GM21447 (cell line): ENCODE results near the gene CFTR.
A peak's percentile ranks its signal among the peaks of the same experiment; 100 is the strongest.
"Not testable (repeated sequence)": the region's sequence is repeated elsewhere in the genome, so short reads cannot be mapped to it uniquely, and the experiment has no call there.

ENCODE experiments used
- ATAC-seq: cut with Tn5 transposase; IDR thresholded peaks from one replicate; pipeline ENCODE4 v1.9.1; 2021; ENCODE audit not compliant: unreplicated experiment

CFTR gene

DNA sequence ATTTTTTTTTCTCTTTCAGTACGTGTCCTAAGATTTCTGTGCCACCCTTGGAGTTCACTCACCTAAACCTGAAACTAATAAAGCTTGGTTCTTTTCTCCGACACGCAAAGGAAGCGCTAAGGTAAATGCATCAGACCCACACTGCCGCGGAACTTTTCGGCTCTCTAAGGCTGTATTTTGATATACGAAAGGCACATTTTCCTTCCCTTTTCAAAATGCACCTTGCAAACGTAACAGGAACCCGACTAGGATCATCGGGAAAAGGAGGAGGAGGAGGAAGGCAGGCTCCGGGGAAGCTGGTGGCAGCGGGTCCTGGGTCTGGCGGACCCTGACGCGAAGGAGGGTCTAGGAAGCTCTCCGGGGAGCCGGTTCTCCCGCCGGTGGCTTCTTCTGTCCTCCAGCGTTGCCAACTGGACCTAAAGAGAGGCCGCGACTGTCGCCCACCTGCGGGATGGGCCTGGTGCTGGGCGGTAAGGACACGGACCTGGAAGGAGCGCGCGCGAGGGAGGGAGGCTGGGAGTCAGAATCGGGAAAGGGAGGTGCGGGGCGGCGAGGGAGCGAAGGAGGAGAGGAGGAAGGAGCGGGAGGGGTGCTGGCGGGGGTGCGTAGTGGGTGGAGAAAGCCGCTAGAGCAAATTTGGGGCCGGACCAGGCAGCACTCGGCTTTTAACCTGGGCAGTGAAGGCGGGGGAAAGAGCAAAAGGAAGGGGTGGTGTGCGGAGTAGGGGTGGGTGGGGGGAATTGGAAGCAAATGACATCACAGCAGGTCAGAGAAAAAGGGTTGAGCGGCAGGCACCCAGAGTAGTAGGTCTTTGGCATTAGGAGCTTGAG, at the start of gene CFTR:
Gene CFTR, plus strand, starts transcription at position 801 of the 830 bp plus-strand sequence. CDS start 70 bp downstream, outside the sequence.
- no peak for ATAC-seq

DNA sequence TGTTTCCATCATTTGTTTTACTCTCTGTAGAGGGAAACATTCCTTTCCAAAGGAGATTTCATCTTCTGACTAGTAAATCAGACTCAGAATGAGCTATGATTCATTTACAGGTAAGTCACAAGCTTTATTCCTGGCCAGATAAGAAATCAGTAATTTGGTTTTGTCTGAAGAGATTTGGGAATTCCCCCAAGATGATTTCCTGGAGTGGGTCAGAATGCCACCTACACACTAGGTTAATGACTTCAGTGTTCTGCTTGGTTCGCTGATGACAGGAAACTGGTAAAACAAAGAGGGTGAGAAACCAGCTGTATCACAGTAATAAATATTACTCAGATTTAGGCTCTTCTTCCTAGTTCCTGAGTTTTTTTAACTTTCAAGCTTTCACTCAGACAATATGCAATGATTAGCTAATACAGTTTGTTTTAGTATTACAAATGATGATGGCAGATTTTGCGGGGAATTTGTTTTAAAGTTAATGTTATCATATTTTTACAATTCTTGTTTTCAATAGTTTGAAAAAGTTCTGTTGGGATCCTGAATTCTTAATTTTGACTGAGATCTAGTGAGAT, 44.3 kb upstream of the CFTR start:
- peak; percentile 97 for ATAC-seq

DNA sequence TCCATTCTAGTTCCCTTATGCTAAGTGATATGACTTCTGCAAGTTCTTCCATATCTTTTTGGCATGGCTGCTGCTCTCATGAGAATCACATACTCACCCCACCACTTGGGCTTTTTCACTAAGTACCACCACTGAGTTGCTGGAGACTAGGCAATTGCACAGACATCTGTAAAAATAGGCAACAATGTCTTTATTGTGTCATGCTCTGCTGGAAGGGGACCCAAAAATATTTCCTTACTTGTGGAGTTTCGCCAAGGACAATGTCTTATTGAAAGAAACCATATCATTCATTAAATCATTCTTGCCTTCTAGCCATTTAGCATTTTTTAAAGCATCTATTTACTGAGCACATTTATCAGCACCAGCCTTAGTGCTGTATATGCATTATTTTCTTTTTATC, 35.2 kb upstream of the CFTR start:
- ATAC-seq = no peak

DNA sequence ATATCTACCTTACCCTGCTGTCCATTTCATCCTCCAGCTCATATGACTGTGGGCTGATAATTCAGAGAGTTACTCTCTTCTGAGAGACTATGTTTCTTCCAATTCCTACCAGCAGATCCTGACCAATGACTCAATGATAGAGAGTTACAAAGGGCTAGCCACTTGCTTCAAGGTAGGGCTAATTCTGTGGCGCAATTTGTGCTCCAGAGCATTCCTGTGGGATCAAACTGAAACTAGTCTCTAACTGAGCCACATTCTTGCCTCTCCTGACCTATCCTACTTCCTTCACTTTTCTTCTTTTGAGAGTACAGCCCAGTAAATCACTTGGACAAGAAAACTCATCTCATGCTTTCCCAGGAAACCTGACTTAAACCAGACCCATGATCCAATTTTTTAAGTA, 34.6 kb upstream of the CFTR start:
- ATAC-seq = no peak

DNA sequence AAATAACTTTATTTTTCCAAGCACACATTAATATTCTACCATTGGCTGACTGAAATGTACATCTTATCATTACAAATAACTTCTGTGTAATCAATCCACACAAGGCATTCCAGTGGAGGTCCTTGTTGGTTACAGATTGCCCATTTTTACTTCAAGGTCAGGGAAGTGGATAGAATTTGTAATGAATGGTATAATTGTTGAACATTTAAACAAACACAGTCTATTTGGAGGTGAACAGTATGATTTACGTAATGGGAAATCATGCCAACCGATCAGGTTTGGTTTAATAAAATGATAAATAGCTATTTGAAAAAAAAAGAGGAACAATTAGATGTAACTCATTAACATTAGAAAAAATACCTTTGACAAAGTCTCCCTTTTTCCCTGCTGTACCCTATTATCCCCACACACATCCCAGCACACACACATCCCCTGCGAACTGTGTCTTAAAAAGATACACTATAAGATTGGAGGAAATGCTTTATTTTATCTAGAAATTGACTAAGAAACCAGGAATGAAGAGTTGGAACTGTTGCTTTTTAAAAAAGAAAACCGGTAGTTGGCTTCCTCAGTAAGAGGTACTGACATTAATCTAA, 33.5 kb upstream of the CFTR start:
- ATAC-seq = no peak

DNA sequence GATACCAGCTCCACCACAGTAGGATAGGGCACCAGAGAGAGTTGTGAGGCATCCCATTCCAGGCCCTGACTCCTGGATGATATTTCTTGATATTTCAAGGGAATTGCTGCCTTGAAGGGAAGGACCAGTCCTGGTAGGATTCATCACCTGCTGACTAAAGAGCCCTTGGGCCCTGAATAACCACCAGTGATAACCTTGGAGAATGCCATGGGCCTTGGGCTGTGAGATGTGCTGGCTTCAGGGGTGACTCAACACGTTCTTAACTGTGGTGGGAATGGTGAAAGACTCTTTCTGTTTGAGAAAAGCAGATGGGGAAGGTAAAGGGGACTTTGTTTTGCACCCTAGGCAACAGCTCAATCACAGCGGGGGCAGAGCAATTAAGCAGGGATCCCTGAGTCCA, 31.2 kb upstream of the CFTR start:
- ATAC-seq = no peak

DNA sequence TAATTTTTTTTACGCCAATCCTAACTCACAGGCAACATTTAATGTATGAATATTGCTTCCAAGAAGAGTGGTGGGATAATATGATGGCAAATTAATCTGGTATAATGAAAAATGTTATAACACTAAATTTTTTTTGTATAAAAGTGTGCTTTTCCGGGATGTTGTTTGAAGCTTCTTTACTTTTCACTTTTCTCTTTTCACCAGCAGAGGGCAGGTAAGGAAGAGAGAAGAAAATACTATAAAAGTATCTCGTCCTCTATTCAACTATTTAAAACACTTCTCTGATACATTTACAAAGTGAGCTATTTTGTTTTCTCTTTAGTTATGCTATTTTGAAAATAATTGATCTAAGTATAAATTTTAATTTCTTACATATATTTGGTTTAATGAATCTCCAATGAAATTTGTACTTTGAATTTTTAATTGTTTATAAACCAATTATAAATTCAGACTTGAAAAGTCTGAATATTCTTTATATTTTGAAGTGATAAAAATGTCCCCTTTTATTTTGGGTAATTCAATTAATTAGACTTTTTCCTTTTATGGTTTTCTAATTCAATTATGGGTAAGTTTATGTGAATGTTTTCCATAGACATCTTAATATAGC, 20.7 kb upstream of the CFTR start:
- ATAC-seq = no peak

DNA sequence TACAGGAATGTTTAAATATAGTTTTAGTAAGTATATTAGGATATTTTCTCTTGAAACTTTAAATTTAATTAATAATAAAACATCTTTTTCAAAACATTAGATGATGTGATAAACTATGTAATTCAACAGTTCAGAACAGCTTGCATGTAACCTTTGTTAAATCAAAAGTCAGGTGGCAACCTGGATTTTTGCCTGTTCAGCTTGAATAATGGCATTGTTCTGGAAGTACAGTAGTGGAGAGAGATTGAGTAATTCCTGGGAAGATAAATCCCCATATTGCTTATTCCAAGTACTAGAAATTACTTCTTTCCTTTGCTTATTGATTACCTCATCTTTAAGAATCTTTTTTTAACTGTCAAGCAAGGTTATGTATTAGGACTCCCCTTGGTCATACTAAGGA, 20.1 kb upstream of the CFTR start:
- no peak for ATAC-seq

DNA sequence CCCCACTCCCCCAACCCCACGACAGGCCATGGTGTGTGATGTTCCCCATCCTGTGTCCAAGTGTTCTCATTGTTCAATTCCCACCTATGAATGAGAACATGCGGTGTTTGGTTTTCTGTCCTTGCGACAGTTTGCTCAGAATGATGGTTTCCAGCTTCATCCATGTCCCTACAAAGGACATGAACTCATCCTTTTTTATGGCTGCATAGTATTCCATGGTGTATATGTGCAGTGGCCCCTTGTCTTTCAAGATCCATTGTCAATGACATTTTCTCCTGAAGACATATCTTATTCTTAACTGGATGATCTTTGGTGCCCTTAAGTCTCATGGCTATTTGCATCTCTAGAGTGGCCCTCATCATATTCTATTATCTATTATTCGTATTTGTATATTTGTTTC, 19.0 kb upstream of the CFTR start:
- not testable (repeated sequence) for ATAC-seq

DNA sequence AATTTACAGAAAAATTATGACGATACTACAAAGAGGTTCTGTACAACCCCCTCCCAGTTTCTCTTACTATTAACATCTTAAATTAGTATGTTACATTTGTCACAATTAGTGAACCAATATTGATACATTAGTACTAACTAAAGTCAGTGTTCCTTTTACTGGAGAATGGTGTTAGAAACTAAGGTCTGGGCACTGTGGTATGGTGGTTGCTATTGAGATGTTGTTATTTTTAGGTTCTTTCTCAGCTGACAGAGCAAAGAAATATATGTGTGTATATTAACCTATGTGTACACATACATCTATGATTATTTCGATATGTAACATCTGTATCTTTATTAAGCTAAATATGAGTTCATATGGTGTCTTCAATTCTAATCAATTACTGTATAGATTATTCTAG, 11.7 kb upstream of the CFTR start:
- no peak for ATAC-seq

DNA sequence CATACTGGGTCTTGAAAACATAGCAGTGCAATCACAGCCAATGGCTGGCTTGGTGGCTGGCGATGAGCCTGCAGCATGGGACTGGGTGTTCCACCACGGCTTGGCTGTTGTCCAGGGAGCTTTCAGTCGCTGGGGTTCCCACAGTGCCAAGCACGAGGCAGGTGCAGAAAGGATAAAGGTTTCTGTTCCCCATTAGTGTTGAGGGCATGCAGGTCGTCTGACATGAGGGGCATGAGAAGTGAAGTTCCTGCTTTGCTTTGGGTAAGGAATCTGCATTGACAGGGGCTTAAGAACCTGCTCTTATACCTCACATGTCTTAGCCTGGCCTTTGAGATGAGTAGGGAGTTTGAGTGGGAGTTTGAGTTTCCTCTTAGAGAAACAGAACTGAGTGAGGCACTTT, 9.0 kb upstream of the CFTR start:
- ATAC-seq = peak; percentile 62

DNA sequence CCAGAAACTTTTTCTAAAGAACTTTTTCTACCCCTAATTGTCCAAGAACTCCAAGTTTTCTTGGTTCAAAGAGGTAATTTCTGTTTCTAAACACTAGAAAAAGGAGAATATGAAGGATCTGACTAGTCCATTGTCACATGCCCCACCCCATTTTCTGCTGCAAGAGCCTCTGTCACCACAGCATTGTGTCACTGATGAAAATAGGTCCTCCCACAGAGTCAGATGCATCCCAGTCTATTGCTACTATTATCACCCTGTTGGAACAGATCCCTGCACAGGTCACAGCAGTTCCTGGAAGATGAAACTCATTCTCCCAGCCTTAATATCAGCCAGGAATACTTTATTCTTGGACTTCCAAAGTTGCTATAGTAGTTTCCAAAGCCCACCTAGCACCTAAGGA, 7.5 kb upstream of the CFTR start:
- ATAC-seq = no peak

DNA sequence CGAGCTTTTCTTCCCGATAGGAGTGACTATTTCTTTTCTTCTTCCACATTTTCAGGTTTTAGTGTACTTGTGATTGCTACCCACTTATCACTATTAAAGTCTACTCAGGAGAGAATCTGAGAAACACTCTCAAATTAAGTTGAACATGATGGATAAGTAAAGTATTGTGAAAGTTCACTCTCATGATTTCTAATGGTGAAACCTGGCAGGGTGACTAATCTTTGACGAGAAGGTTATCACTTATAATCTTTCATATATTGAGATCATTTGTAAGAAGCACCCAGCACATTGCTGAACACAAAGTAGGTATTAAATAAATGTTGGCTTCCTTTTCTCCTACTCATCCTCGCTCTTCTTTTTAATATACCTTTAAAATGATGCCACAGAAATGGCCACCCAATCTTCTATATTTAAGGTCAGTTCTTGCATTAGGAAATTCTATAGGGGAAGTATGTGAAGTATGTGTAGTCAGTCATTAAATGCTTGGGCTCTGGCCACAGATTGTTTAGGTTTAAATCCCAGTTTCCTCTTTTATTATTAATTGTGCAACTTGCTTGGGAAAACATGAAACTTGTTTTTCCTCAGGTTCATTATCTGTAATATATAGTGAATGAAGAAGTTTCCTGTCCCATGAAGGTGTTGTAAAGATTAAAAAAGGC, 3.1 kb upstream of the CFTR start:
- no peak for ATAC-seq

DNA sequence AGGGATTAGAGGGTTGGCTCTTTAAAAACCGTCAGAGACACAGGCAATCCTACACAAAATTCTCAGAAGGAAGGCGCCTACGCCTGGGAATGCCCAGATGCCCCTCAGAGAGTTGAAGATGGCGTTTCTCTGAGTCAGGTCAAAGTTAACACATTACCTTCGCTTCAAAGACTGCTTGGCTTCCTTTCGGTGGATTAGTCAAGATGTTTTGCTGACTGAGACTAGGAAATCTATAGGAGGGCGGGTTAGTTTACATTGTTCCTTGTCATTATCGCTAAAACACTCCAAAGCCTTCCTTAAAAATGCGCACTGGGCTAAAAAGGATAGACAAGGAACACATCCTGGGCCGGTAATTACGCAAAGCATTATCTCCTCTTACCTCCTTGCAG, 995 bp upstream of the CFTR start:
- ATAC-seq = no peak

DNA sequence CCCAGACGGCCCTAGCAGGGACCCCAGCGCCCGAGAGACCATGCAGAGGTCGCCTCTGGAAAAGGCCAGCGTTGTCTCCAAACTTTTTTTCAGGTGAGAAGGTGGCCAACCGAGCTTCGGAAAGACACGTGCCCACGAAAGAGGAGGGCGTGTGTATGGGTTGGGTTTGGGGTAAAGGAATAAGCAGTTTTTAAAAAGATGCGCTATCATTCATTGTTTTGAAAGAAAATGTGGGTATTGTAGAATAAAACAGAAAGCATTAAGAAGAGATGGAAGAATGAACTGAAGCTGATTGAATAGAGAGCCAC, 184 bp downstream of the CFTR start:
- no peak for ATAC-seq

DNA sequence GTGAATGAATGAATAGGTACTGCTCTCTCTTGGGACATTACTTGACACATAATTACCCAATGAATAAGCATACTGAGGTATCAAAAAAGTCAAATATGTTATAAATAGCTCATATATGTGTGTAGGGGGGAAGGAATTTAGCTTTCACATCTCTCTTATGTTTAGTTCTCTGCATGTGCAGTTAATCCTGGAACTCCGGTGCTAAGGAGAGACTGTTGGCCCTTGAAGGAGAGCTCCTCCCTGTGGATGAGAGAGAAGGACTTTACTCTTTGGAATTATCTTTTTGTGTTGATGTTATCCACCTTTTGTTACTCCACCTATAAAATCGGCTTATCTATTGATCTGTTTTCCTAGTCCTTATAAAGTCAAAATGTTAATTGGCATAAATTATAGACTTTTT, 1.2 kb downstream of the CFTR start:
- no peak for ATAC-seq

DNA sequence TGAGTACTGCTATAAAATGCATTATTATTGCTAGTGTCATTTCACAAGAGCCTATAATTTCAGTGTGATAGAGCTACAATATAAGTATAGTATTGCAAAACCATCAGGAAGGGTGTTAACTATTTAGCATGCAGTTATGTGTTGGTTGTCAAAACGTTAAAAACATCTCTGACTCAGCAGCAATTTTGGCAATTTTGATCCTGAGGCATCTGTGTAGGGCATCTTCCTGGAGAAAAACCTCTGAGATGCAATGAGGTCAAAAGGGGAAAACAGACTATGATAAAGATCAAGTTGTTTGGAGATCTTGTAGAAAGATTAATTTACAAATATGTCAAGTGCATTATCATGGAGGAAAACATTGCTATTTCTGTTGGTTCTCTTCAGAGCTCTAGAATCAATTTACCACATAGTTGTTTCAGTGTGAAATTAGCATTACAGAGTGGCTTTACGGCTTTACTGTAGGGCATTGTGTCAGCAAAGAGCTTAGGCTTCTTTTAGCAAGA, 5.3 kb downstream of the CFTR start:
- no peak for ATAC-seq

DNA sequence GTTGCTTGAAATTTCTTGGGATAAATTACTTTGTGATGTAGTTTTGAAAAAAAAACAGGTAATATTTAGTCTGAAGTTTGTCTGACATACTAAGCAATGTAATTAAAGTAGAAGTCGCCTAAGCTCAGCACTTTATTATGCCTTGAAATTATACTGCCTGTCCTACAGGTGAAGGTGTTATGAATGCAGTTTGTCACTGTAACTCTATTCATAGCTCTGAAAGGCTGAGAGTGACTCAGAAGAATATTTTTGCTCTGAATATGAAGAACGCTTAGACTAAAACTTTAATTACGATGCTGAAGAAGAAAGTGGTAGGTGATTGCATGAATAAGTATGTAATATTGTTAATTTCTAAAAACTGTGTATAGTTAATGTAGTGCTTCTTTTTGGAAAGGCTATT, 9.2 kb downstream of the CFTR start:
- no peak for ATAC-seq

DNA sequence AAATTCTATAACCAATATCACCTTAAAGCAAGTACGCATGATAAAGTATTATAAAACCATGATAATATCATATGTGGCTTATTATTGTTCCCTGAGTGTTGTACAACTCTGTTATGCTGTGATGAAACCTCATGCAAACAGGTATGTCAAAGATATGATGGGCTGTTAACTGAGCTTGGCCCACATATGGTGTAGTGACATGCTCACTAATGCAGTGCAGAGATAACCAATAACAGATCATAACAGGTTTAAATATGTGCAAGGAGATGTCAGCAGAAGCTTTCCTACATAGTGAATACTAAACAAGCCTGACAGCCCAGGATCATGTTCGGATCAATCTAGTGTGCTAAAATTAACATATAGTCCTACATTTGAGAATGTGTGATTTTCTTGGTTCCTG, 9.6 kb downstream of the CFTR start:
- no peak for ATAC-seq

DNA sequence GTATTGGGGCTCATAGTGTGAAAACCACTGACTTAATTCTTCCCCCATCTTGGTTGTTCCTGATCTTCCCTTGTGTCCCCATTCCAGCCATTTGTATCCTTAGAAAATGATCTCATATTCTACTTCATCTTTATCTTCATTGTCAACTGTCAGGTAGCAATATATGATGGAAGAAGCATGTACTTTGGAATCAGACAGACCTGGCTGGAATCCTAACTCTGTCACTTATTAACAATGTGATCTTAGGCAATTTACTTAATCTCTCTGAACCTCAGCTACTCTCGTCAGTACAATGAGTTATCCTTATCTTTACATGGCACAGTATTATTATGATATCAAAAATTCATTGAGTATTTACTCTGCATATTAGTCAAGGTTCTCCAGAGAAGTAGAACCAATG, 10.1 kb downstream of the CFTR start:
- ATAC-seq = no peak

DNA sequence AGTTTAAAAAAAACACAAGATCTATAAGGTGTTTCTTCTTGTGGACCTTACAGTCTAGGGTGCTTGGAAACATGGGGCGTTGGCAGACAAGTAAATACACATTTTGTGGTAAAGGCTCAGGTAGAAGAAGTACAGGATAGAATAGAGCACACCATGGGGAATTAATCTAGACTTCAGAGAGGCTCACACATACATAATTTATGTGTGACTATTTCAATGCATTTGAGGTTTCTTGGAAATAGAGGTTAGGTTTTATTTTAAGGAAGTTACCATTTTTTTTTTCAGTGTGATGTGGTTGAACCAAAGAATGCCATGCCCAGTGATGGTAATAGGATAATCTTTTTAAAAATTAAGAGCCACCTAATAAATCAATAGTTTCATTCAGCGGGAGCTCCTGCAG, 12.8 kb downstream of the CFTR start:
- no peak for ATAC-seq

DNA sequence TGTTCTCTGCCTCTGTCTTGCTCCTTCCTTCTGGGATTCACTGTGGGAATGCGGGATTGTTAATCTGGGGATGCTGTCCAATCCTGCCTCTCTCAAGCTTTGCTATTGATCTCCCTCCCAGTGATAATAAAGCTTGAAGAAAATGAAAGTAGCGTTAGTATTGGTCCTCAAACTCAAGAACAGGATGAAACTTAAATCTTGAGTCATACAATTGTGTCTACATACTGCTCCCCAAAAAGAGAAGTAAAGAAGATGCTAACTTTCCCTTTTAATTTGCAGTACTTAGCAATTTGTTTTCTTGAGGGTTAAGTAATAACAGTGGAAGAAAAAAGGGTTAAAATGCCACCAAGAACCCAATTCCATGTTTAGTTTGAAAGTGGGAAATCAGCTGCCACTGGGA, 13.6 kb downstream of the CFTR start:
- ATAC-seq = no peak
